SK-N-SH treated with all-trans-retinoic acid at 6 μM for 48 hours (cell line): ENCODE measurements around the gene PID1.

ENCODE experiments used
- ATAC-seq: fragments of 200-7000 bp; cut with Tn5 transposase; 3 replicates; pipeline ENCODE4 v1.9.1; 2020; ENCODE audit warnings: mild to moderate bottlenecking, moderate library complexity
- ARNTL ChIP-seq: fragments of 450-650 bp; formaldehyde crosslinking; IDR thresholded peaks from 2 replicates; pipeline ENCODE4 v1.5.0; 2020; ENCODE audit warnings: low read depth, mild to moderate bottlenecking, moderate library complexity, borderline replicate concordance
- BACH2 ChIP-seq: fragments of 250-450 bp; sonication (Bioruptor Pico); IDR thresholded peaks from 2 replicates; pipeline ENCODE4 v1.9.0; 2021; ENCODE audit warnings: mild to moderate bottlenecking, borderline replicate concordance
- CREB5 ChIP-seq: fragments of 250-450 bp; sonication (Bioruptor Pico); IDR thresholded peaks from 2 replicates; pipeline ENCODE4 v1.5.1; 2020; ENCODE audit warnings: low read depth, mild to moderate bottlenecking, moderate library complexity
- CSDC2 ChIP-seq: fragments of 250-450 bp; sonication (Bioruptor Pico); IDR thresholded peaks from 2 replicates; pipeline ENCODE4 v1.5.0; 2020; ENCODE audit warnings: mild to moderate bottlenecking, moderate library complexity
- CSRNP3 ChIP-seq: fragments of 250-450 bp; sonication (Bioruptor Pico); IDR thresholded peaks from 2 replicates; pipeline ENCODE4 v1.5.1; 2021; ENCODE audit warnings: mild to moderate bottlenecking, moderate library complexity
- GLIS3 ChIP-seq: fragments of 250-450 bp; sonication (Bioruptor Pico); IDR thresholded peaks from 2 replicates; pipeline ENCODE4 v1.5.0; 2020; ENCODE audit warnings: mild to moderate bottlenecking, moderate library complexity
- ISL1 ChIP-seq: fragments of 250-450 bp; sonication (Bioruptor Pico); IDR thresholded peaks from 2 replicates; pipeline ENCODE4 v2.1.2; 2022; ENCODE audit warnings: mild to moderate bottlenecking, moderate library complexity
- PATZ1 ChIP-seq: fragments of 250-450 bp; sonication (Bioruptor Pico); IDR thresholded peaks from 2 replicates; pipeline ENCODE4 v1.8.0; 2020; ENCODE audit warnings: mild to moderate bottlenecking, moderate library complexity, borderline replicate concordance
- POU6F1 ChIP-seq: fragments of 250-450 bp; sonication (Bioruptor Pico); IDR thresholded peaks from 2 replicates; pipeline ENCODE4 v1.8.0; 2021; ENCODE audit warnings: low read depth, mild to moderate bottlenecking, moderate library complexity, borderline replicate concordance
- PPARA ChIP-seq: fragments of 250-450 bp; sonication (Bioruptor Pico); IDR thresholded peaks from 2 replicates; pipeline ENCODE4 v1.5.0; 2020; ENCODE audit warnings: mild to moderate bottlenecking, borderline replicate concordance
- RARB ChIP-seq: fragments of 250-450 bp; sonication (Bioruptor Pico); IDR thresholded peaks from 2 replicates; pipeline ENCODE4 v1.8.0; 2021; ENCODE audit warnings: mild to moderate bottlenecking, moderate library complexity
- SNAI2 ChIP-seq: fragments of 250-450 bp; sonication (Bioruptor Pico); IDR thresholded peaks from 2 replicates; pipeline ENCODE4 v1.5.0; 2020; ENCODE audit warnings: mild to moderate bottlenecking, moderate library complexity
- TCF4 ChIP-seq: fragments of 250-450 bp; sonication (Bioruptor Pico); IDR thresholded peaks from 2 replicates; pipeline ENCODE4 v1.8.0; 2021; ENCODE audit warnings: mild to moderate bottlenecking, moderate library complexity, borderline replicate concordance
- TSHZ2 ChIP-seq: fragments of 250-450 bp; sonication (Bioruptor Pico); IDR thresholded peaks from 2 replicates; pipeline ENCODE4 v1.5.0; 2020; ENCODE audit warnings: mild to moderate bottlenecking, moderate library complexity
- ZFP3 ChIP-seq: fragments of 250-450 bp; sonication (Bioruptor Pico); IDR thresholded peaks from 2 replicates; pipeline ENCODE4 v1.5.0; 2020; ENCODE audit warnings: mild to moderate bottlenecking, moderate library complexity
- ZFP30 ChIP-seq: fragments of 450-650 bp; formaldehyde crosslinking; IDR thresholded peaks from 2 replicates; pipeline ENCODE4 v1.5.0; 2022; ENCODE audit warnings: mild to moderate bottlenecking, moderate library complexity
- ZNF565 ChIP-seq: fragments of 450-650 bp; formaldehyde crosslinking; conservative IDR thresholded peaks from 2 replicates; pipeline ENCODE4 v1.5.0; 2020; ENCODE audit warnings: low read depth, mild to moderate bottlenecking, moderate library complexity
- ZNF70 ChIP-seq: fragments of 450-650 bp; formaldehyde crosslinking; IDR thresholded peaks from 2 replicates; pipeline ENCODE4 v1.5.0; 2020; ENCODE audit warnings: mild to moderate bottlenecking, moderate library complexity
- ZNF8 ChIP-seq: fragments of 450-650 bp; formaldehyde crosslinking; IDR thresholded peaks from 2 replicates; pipeline ENCODE4 v1.5.0; 2020; ENCODE audit warnings: mild to moderate bottlenecking, moderate library complexity

The PID1 gene

GRCh38 chr2:229126066-229126465, 145.0 kb downstream of the PID1 start:
- ATAC-seq, result no peak
- TF ChIP-seq PATZ1 (CRISPR knock-in tag), result no peak

- ATAC-seq, result no peak
- TF ChIP-seq TSHZ2 (CRISPR knock-in tag) (no peak), PPARA (CRISPR knock-in tag) (no peak), CREB5 (CRISPR knock-in tag) (no peak), ISL1 (CRISPR knock-in tag) (no peak), CSDC2 (CRISPR knock-in tag) (no peak), SNAI2 (CRISPR knock-in tag) (no peak), RARB (CRISPR knock-in tag) (no peak), CSRNP3 (no peak), ZNF565 (no peak), PATZ1 (CRISPR knock-in tag) (no peak), TCF4 (no peak), ZNF70 (CRISPR knock-in tag) (no peak), ZFP30 (CRISPR knock-in tag) (no peak), POU6F1 (CRISPR knock-in tag) (no peak), BACH2 (CRISPR knock-in tag) (no peak), ZNF8 (no peak), GLIS3 (CRISPR knock-in tag) (no peak), ZFP3 (CRISPR knock-in tag) (no peak), ARNTL (no peak)
Observed at GRCh38 chr2:229124136-229124535, 147.0 kb downstream of the PID1 start.

GRCh38 chr2:229118927-229119326, 152.2 kb downstream of the PID1 start:
- no peak for ATAC-seq
- TF ChIP-seq PPARA (CRISPR knock-in tag), result no peak
- no peak for TF ChIP-seq PATZ1 (CRISPR knock-in tag)
- TF ChIP-seq GLIS3 (CRISPR knock-in tag), result no peak
- no peak for TF ChIP-seq TSHZ2 (CRISPR knock-in tag)
- no peak for TF ChIP-seq ZNF70 (CRISPR knock-in tag)
- no peak for TF ChIP-seq RARB (CRISPR knock-in tag)
